Stimulated activated CD8-positive, alpha-beta memory T cell treated with anti-CD3 and anti-CD28 coated beads, Interleukin-2, amount 100 ng/mL, for 1 hour (primary cell): ENCODE data around the gene HHAT.

Source experiments
- DNase-seq, 2 donors: peaks; one replicate each; pipeline ENCODE4 v3.0.0-alpha.2; 2020; ENCODE audit warnings: low read depth in 2 of 2

The HHAT gene

GRCh38 chr1:210685295-210685650 lies 356.6 kb downstream of the HHAT start:
- DNase-seq: no peak

DNA sequence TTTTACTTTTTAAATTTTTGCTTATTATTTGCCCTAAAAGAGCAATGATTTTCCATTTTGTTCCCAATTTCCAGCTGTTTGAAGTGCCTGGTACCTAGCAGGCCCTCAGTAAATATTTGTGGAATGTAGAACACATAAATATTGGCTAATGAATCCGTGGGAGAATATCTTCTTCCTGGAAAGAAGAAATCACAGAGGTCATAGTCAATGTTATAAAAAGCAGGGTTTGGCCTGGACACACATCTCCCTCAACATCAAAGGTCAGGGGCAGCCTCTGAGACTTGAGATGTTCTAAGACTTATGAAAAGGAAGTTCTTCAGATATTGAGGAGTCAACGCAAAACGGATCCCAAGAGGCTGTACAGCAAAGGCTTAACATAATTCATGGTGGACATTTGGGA lies 358.1 kb downstream of the HHAT start:
- DNase-seq: no peak

DNA sequence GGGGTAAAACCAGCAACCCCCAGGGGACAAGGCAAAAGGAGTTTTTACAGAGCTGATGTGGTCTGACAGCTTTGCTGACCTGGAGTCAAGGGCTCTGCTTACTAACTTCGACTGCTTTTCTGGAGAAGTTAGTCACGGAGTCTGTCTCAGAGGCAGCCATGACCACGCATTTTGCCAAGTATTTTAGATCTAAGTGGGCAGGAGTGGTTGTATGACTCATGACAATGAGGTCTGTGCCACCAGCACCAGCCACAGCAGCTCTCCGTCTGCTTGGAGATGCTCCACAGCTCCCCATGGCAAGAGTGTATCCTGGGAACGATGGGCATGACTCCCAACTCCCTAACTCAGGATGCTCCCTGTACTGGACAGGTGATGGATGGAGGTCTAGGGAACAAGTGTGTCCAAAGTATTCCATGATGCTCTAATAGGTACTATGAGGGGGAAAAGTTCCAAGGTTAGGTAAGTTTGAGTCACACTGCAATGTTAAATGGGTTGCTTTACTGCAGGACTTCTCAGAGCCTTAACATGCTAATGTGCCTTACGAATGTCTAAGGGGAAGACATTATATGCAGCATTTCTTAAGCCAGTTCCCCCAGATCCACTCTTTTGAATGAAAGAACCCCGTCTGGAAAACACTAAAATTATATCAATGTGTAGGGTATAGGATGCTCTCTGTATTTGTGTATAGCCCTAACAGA lies 359.0 kb downstream of the HHAT start:
- no peak for DNase-seq

DNA sequence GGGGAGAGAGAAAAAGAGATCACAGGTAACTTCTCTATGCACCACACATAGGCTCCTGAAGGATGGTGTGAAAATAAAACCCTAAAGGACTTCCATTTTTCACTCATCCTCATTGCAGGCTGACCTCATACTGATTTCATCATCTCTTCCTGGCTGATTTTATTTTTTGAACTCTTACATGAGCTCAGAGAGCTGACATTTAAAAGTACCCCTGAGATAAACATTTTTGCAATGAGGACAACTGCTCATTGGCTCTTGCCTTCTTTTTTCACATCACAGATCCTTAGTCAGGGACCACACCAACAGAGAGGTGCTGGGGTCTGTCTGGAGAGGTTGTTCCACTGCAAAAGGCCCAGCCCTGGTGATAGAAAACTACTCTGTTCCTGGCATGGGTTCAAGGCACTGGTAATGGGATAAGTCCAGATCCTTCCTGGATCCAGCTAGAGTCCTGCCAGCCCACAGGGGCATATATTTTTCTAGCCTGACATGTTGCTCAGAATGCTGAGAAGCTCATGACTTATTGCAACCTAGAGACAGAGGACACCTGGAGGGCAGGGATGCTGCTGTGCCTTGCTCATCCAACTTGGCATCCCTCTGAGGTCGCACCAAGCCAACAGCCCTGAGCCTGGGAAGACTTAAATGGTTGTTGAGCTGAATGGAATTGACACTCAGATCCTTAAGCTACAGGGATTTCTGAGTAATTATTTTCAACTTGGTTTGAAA lies 360.0 kb downstream of the HHAT start:
- DNase-seq: no peak

DNA sequence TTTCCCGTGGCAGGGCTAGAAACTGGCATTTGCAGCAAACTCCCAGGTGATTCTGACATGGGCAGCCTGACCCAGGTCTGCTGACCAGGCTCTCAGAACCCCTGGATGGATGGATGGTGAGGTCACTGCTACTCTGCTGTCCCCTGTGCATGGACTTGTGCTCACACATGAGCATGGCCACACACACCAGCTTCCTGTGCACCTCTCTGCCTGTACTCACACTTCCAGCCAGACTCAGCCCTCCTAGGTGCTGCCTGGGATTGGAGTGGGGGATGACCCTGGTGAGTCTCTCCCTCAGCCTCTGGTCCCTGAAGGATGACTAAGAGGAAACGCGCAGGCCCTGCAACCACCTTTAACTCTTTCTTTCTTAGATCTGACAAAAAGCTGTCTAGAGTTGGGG lies 361.1 kb downstream of the HHAT start:
- DNase-seq: no peak

GRCh38 chr1:210690236-210690635 lies 361.5 kb downstream of the HHAT start:
- DNase-seq: no peak

GRCh38 chr1:210691039-210691610 lies 362.4 kb downstream of the HHAT start:
- DNase-seq: no peak

- no peak for DNase-seq
Observed at GRCh38 chr1:210692796-210693195, 364.1 kb downstream of the HHAT start.

DNA sequence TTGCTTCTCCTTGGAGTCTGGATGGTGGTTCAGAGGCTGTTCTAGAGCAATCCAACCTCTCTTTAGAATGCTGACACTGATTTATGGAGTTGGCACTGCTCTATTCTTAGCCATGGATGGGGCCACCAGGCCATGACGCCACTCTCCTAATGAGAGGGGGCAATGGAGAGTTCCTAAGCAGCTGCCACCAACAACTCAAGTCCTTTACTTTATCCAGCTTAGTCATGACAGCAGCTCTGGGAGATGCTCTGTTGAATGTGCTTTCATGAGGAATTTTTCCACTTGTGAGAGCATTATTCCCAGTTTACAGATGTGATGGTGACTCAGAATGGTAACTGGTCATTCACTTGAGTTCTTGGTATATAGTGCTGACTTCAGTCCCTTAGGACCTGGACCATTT lies 366.3 kb downstream of the HHAT start:
- DNase-seq: no peak

GRCh38 chr1:210696709-210697108 lies 368.0 kb downstream of the HHAT start:
- no peak for DNase-seq

GRCh38 chr1:210697185-210697584 lies 368.5 kb downstream of the HHAT start:
- DNase-seq: no peak

DNA sequence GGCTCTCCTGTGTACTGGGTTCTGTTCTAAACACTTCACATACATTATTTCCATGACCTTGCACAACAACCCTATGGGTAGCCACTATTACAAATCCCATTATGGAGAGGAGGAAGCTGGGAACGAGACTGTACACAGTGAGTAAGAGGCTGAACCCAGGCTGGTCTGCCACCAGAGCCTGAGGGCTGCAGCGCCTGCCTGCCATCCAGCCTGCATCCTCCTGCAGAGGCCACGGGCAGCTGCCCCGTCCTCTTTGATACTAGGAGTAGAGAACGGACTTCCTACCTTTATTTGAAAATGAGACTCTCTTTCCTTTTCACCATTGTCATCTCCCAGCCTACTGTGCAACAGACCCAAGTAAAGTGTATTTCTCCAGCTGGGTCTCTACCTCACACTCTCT lies 370.0 kb downstream of the HHAT start:
- no peak for DNase-seq

GRCh38 chr1:210700083-210700482 lies 371.4 kb downstream of the HHAT start:
- DNase-seq: no peak

GRCh38 chr1:210700511-210700910 lies 371.8 kb downstream of the HHAT start:
- DNase-seq: no peak

DNA sequence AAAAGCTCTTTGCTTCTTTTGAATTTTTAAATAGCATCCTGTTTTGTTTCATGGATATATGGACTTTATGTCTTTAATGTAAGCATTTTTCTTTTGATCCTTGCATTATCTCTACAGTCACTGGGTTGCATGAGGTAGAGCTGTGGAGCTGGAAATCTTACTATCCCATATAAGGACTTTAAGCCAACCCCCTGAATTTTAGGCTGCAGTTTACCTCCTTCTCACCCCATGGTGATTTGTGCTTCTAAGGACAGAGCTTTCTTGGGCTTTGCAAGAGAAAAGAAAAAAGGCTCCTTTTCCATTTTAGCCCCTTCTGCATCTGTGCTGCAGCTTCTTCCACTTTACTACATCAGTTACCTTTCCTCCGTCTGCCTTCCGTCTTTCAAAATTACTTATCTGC lies 373.8 kb downstream of the HHAT start:
- DNase-seq: no peak

- no peak for DNase-seq
Observed at GRCh38 chr1:210703593-210703992, 374.9 kb downstream of the HHAT start.

- DNase-seq: no peak
Observed at GRCh38 chr1:210705086-210705485, 376.4 kb downstream of the HHAT start.

DNA sequence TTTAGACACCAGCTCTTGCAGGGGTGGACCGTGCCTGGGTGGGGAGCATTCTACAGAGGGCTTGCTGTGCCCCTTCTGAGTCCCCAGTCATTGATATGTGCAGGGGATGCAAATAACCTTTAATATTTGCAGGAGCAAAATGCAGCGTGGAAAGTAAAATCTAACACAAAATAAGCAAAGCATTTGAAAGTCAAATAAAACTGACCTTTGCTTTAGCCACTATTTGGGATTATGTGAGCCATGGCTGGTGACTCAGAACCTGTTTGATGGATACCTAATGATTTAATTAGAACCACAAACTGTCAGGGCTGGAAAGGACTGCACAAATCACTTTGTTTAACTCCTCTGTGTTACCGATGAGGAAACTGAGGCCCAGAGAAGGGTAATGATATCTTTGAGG lies 377.5 kb downstream of the HHAT start:
- DNase-seq: no peak

DNA sequence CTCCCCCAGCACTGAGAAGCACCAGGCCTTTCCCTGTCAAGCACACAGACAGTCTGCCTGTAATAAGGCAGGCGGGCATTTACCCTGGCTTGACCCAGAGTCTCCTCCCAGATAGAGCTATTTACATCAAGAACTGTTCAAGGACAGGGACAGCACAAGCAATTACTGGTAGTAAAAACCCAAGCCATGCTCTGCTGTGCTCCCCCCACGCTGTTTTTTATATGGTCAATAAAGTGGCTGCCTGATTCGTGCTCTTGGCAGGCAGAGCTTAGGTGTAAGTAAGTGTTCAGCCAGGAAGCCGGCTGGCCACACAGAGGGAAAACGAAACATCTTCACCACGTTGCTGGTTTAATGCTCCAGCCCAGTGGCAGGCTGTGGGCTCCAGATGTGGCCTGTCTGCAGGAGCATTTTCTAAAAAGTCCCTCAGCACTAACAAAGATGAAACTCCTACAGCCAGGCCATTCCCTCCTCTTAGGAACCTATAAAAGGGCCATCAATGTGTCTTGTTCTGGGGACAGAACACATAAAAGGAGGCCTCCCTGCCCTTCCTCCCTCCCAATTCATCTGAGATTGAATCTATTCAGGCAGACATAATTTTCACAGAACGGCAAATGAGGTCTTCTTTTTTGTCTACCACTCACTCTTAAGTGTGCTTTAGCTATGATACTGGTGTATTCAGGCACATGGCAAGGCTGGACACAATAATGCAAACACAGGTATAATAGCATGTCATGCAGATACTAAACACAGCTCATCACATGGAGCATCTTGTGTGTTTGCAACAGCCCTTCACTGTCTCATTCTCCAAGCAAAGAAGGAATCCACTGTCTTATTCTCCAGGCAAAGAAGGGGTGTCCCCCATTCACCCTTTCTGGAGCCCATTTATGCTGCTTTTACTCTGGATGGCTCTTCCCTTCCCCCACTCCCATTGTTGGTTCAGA lies 378.9 kb downstream of the HHAT start:
- DNase-seq: no peak

GRCh38 chr1:210709701-210710100 lies 381.0 kb downstream of the HHAT start:
- no peak for DNase-seq

DNA sequence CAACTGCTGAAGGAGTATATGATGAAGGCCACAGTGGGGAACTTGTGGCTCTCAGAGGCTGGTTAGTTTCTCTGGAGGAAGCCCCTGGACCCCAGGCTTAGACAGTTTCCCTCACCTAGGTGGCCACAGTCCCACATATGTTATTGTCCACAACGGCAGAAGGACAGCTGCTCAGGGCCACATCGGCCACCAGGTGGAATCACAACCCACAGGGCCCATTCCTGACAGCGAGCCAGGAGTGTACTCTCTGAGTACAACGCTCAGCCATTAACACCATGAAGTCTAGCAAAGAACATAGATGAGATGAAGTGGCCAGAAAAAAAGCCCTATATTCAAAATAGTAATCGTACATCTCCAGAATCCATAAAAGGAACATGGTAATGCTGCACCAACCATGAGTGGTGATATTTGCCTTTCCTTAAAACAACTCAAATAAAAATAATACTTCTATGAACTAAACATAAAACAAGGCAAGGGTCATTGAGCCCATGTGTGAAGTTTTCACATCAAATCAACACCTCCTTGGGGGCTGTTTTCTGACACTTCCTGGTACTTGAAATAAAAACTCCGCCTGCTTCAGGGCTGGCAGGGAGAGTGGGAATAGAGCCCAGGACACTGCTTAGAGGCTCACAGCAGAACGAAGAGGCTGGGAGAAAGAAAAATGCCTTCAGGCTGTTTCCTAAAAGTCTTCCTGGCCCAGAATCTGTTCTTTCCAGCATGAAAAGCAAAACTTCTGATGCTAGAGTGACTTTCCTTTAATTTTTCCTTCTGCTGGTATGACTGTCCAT lies 383.3 kb downstream of the HHAT start:
- no peak for DNase-seq
